ENCODE data around the gene C12orf43.

The C12orf43 gene

DNA sequence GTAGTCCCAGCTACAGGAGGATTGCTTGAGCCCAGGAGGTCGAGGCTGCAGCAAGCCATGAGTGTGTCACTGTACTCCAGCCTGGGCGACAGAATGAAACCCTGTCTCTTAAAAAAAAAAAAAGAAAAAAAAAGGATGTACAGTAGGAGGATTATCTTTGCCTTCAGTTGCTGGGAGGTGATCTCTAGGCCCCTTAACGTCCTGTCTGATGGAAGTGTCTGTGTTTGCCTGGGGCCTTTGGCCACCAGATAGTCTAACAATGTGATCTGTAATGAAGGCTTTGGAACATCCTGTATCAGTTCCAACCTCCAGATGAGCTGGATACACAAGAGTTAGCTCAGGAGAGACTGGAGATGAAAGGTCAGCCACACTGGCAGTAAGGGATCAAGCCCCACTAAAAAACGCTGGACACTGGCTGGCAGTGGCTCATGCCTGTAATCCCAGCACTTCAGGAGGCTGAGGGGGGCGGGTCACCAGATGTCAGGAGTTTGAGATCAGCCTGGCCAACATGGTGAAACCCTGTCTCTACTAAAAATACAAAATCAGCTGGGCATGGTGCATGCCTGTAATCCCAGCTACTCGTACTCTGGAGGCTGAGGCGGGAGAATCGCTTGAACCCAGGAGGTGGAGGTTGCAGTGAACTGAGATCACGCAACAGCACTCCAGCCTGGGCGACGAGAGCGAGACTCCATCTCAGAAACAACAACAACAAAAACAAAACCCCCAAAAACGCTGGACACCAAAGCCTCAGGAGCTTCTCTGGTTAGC, 57.0 kb downstream of the C12orf43 start:
- H3K4me3 ChIP-seq (replicated peaks; ENCODE audit: low read depth, low read length): no peak overlapping the region
- no peak for DNase-seq (ENCODE audit: low read depth)
- TF ChIP-seq, protein P1, sequence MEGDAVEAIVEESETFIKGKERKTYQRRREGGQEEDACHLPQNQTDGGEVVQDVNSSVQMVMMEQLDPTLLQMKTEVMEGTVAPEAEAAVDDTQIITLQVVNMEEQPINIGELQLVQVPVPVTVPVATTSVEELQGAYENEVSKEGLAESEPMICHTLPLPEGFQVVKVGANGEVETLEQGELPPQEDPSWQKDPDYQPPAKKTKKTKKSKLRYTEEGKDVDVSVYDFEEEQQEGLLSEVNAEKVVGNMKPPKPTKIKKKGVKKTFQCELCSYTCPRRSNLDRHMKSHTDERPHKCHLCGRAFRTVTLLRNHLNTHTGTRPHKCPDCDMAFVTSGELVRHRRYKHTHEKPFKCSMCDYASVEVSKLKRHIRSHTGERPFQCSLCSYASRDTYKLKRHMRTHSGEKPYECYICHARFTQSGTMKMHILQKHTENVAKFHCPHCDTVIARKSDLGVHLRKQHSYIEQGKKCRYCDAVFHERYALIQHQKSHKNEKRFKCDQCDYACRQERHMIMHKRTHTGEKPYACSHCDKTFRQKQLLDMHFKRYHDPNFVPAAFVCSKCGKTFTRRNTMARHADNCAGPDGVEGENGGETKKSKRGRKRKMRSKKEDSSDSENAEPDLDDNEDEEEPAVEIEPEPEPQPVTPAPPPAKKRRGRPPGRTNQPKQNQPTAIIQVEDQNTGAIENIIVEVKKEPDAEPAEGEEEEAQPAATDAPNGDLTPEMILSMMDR (IDR thresholded peaks at IDR 0.05; ENCODE audit: low read length, missing control alignments): no peak

DNA sequence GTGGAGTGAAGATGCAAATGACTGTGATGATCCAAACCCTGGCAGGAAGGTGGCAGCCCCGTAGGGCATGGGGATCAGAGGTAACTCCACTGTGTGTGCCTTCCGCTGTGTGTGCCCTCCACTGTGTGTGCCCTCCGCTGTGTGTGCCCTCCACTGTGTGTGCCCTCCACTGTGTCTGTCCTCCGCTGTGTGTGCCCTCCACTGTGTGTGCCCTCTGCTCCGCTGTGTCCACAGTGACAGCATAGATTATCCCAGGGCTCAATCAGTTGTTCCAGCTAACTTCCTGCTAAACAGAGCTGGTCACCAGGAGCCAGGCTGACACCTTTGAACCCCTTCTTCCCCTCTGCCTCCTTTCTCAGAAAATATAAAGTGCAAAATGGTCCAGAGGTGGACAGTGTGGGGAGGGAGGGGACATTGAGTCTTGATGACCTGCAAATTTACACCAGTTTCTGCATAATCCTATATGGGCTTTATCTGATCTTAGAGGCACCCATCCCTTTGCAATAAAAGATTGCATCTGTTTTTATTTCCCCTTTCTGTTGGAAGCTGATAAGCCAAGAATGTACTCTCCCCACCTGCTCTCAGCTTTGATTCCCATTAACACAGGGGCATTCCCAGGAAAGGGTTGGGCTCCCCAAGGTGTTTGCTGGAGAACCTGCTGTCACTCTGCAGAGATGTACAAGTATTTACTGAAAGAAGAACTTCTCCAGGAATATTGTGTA, 59.5 kb downstream of the C12orf43 start:
- no peak overlapping the region for H3K4me3 ChIP-seq (replicated peaks; ENCODE audit: low read depth, low read length)
- TF ChIP-seq, protein P1 (IDR thresholded peaks at IDR 0.05; ENCODE audit: low read length, missing control alignments): no peak
- DNase-seq (ENCODE audit: low read depth): no peak

- no peak overlapping the region for H3K4me3 ChIP-seq (replicated peaks; ENCODE audit: low read depth, low read length)
- TF ChIP-seq, protein P1 (IDR thresholded peaks at IDR 0.05; ENCODE audit: low read length, missing control alignments): no peak
- DNase-seq (ENCODE audit: low read depth): no peak
Observed at GRCh38 chr12:120955232-120955631, 61.1 kb downstream of the C12orf43 start.

DNA sequence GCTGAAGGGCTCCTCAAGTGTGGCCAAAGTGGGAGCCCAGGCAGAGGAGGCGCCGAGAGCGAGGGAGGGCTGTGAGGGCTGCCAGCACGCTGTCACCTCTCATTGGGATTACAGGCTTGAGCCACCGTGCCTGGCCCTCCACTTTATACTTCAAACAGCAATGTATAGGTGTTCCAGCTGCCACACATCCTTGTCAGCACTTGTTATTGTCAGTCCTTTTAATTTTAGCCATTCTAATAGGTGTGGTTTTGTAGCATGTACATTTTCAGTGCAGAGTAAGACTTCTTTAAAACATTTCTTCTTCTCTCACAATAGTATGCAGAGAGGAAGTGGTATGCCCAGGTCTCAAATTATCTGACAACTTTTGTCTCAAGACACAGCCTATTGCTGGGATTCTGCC, 65.5 kb downstream of the C12orf43 start:
- no peak for DNase-seq (ENCODE audit: low read depth)
- H3K4me3 ChIP-seq (replicated peaks; ENCODE audit: low read depth, low read length): no peak overlapping the region
- TF ChIP-seq, protein P1 (IDR thresholded peaks at IDR 0.05; ENCODE audit: low read length, missing control alignments): no peak
